ENCODE measurements around the gene TENT5C. TPM values are rescaled to one million over a fixed set of nuclear protein-coding genes. Genes with fewer than 3 reads are reported as not detected.

The TENT5C gene
- total and polyA plus RNA-seq, 9 of the 15 experiments (the other 6 are each of a cell fraction or from before 2014, with no cell fraction given): 1.8 to 7.7 (median 4.0) TPM

DNA sequence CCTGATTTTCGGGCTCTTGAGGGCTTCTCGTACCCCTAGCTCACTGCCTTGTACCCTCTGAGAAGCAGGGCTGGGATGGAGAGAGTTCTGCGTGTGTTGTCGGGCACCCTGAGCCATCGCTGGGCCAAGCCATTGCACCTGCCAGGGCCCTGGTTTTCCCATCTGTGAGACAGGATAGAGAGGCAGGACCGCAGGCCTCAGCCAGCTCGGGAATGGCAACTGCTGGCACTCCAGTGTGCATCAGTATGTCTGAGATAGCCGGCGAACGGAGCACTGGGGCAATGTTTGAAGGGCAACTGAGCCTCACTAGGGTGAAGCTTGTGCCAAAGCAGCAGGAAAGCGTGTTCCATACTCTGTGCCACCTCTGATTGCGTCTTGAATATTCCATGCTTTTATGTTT lies 66.9 kb downstream of the TENT5C start:
- TF ChIP-seq ZBED1 (IDR thresholded peaks at IDR 0.05) (no peak), GTF2F1 (IDR thresholded peaks at IDR 0.05; ENCODE audit: low read depth, low read length) (no peak), GATA2 (CRISPR knock-in tag; IDR thresholded peaks at IDR 0.05) (no peak), ZC3H4 (CRISPR knock-in tag; IDR thresholded peaks at IDR 0.05; ENCODE audit: borderline replicate concordance) (no peak), ZNF785 (CRISPR knock-in tag; IDR thresholded peaks at IDR 0.05) (no peak)
- TF ChIP-seq, protein P1, sequence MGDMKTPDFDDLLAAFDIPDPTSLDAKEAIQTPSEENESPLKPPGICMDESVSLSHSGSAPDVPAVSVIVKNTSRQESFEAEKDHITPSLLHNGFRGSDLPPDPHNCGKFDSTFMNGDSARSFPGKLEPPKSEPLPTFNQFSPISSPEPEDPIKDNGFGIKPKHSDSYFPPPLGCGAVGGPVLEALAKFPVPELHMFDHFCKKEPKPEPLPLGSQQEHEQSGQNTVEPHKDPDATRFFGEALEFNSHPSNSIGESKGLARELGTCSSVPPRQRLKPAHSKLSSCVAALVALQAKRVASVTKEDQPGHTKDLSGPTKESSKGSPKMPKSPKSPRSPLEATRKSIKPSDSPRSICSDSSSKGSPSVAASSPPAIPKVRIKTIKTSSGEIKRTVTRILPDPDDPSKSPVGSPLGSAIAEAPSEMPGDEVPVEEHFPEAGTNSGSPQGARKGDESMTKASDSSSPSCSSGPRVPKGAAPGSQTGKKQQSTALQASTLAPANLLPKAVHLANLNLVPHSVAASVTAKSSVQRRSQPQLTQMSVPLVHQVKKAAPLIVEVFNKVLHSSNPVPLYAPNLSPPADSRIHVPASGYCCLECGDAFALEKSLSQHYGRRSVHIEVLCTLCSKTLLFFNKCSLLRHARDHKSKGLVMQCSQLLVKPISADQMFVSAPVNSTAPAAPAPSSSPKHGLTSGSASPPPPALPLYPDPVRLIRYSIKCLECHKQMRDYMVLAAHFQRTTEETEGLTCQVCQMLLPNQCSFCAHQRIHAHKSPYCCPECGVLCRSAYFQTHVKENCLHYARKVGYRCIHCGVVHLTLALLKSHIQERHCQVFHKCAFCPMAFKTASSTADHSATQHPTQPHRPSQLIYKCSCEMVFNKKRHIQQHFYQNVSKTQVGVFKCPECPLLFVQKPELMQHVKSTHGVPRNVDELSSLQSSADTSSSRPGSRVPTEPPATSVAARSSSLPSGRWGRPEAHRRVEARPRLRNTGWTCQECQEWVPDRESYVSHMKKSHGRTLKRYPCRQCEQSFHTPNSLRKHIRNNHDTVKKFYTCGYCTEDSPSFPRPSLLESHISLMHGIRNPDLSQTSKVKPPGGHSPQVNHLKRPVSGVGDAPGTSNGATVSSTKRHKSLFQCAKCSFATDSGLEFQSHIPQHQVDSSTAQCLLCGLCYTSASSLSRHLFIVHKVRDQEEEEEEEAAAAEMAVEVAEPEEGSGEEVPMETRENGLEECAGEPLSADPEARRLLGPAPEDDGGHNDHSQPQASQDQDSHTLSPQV (IDR thresholded peaks at IDR 0.05): no peak
- TF ChIP-seq, protein P2, sequence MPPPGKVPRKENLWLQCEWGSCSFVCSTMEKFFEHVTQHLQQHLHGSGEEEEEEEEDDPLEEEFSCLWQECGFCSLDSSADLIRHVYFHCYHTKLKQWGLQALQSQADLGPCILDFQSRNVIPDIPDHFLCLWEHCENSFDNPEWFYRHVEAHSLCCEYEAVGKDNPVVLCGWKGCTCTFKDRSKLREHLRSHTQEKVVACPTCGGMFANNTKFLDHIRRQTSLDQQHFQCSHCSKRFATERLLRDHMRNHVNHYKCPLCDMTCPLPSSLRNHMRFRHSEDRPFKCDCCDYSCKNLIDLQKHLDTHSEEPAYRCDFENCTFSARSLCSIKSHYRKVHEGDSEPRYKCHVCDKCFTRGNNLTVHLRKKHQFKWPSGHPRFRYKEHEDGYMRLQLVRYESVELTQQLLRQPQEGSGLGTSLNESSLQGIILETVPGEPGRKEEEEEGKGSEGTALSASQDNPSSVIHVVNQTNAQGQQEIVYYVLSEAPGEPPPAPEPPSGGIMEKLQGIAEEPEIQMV (tag; conservative IDR thresholded peaks at IDR 0.05; ENCODE audit: low read depth): no peak
- no peak overlapping the region for H3K9ac ChIP-seq (ENCODE audit: insufficient read depth in 1 of 2, low read depth in 2 of 2, low read length in 2 of 2)
- in situ Hi-C loops (cut with MboI) (loop anchor here (5.0 kb wide), 2 partner anchors 85 to 135 kb away; no protein-coding TSS in a partner anchor), intact Hi-C loops (cut with micrococcal nuclease) (loop anchor here (1.0 to 10.0 kb wide), 4 partner anchors 16 to 308 kb away; partner anchors contain the start of gene MAN1A2)
- H3K27me3 ChIP-seq (ENCODE audit: control insufficient read depth in 2 of 2, insufficient read depth in 2 of 2, low read length in 2 of 2): no peaks in the 10 kb centered on the region
- WGBS (ENCODE audit: insufficient coverage, low coverage, missing lambda C conversion rate): 81% methylated on average over 12 of the region's 12 CpGs
- no TSS peak for BruUV-seq (replicated peaks)
- peaks cover 10 to 21% of the 10 kb centered on the region in 2 experiments for H3K4me1 ChIP-seq (replicated peaks in 1 of 2; ENCODE audit: control insufficient read depth in 2 of 2, insufficient read depth in 2 of 2, low read length in 2 of 2)
- H4K20me1 ChIP-seq (replicated peaks; ENCODE audit: control insufficient read depth, insufficient read depth, low read length): no peaks in the 10 kb centered on the region
- DNase-seq (ENCODE audit: extremely low read depth in 1 of 4, low spot score in 3 of 4) (no peak), FAIRE-seq (no peak), ATAC-seq (no peak)
- CTCF ChIA-PET (ENCODE audit: low intra/inter-chr PET ratio): interaction anchor here (0.7 to 1.2 kb wide), 3 partner anchors 137 to 605 kb away, joined by 3 to 6 read pairs (median 3); no protein-coding TSS in a partner anchor
- H2AFZ ChIP-seq (ENCODE audit: low read depth, low read length): no peak overlapping the region
- H3K27ac ChIP-seq (ENCODE audit: extremely low read depth, low read depth, low read length): no peak overlapping the region
- H3K79me2 ChIP-seq (ENCODE audit: control insufficient read depth, insufficient read depth, low read length): no peaks in the 10 kb centered on the region
- no peaks in the 10 kb centered on the region for H3K36me3 ChIP-seq (ENCODE audit: control insufficient read depth, insufficient read depth, low read length)
- H3K4me2 ChIP-seq (ENCODE audit: insufficient read depth, low read length): no peak overlapping the region
- H3K9me3 ChIP-seq (replicated peaks; ENCODE audit: control insufficient read depth, insufficient read depth, low read depth, low read length): no peaks in the 10 kb centered on the region
- H3K4me3 ChIP-seq: no peak overlapping the region
- POLR2A ChIA-PET: interaction anchor here (0.6 to 3.3 kb wide), 3 partner anchors 65 to 315 kb away, joined by 3 to 15 read pairs (median 3); partner anchors contain the start of gene TENT5C
- H3K9me1 ChIP-seq (ENCODE audit: control insufficient read depth, insufficient read depth, low read length): no peaks in the 10 kb centered on the region

All from K562 (cell line).